Measurements from ENCODE around the gene HIF1A.
"Not testable (repeated sequence)": the region's sequence is repeated elsewhere in the genome, so short reads cannot be mapped to it uniquely, and the experiment has no call there.

HIF1A gene

DNA sequence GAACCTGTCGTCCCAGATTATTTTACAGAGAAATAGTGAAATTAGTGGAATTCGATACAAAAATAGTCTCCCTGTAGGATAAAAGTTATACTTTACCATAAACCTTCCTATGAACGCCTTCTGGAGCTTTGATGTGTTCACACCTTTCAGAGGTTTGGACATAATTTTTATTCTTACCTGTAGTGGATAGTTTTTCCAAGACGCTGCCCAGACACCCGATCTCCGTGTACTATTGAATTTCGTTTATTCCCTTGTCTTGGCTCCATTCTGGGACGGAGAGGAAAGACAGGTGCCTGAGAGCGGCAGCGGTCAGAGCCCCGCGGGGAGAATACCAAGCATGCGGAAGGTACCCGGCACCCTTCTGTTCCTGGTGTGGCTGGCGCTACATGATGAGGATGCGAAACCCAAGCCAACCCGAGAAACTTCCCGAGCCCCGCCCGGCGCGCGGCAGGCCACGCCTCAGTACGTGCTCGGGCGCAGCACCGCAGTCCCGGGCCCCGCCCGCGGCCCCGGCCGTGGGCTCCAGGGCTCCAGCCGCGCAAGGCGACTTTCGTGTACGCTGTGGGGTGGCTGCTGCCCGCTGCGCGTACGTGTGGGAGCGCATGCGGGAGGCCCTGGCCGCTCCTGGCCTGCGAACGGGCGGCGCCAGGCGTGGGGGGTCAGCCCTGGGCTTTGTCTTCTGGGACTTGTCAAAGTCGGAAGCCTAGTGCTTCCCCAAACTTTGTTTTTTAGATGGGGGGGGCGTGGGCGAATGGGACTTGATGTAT lies 55.6 kb downstream of the HIF1A start:
- H3K36me3 Mint-ChIP-seq (ENCODE audit: low read depth): peaks cover 35% of the 10 kb centered on the region
- peak overlapping the region; percentile 90 for H3K27ac Mint-ChIP-seq
- no peaks in the 10 kb centered on the region for H3K27me3 Mint-ChIP-seq
- intact Hi-C loops (cut with micrococcal nuclease): loop anchor here (1.0 kb wide), 2 partner anchors 11 to 56 kb away; partner anchors contain the start of genes HIF1A and SNAPC1
- no peaks in the 10 kb centered on the region for H3K9me3 Mint-ChIP-seq
- peaks cover 33% of the 10 kb centered on the region for H3K4me1 Mint-ChIP-seq (ENCODE audit: low read depth)
- peak overlapping the region; percentile 92 for H3K4me3 Mint-ChIP-seq

GRCh38 chr14:61751475-61751989 lies 56.2 kb downstream of the HIF1A start:
- peak overlapping the region; percentile 90 for H3K27ac Mint-ChIP-seq
- H3K27me3 Mint-ChIP-seq: no peaks in the 10 kb centered on the region
- intact Hi-C loops (cut with micrococcal nuclease): loop anchor here (1.0 kb wide), 1 partner anchor 11 kb away; the partner anchor contains the start of gene SNAPC1
- no peaks in the 10 kb centered on the region for H3K9me3 Mint-ChIP-seq
- peaks cover 33% of the 10 kb centered on the region for H3K4me1 Mint-ChIP-seq (ENCODE audit: low read depth)
- H3K36me3 Mint-ChIP-seq (ENCODE audit: low read depth): peaks cover 28% of the 10 kb centered on the region
- peak overlapping the region; percentile 92 for H3K4me3 Mint-ChIP-seq

GRCh38 chr14:61752626-61753025 lies 57.3 kb downstream of the HIF1A start:
- H3K36me3 Mint-ChIP-seq (ENCODE audit: low read depth): peaks cover 19% of the 10 kb centered on the region
- H3K27me3 Mint-ChIP-seq: no peaks in the 10 kb centered on the region
- H3K4me1 Mint-ChIP-seq (ENCODE audit: low read depth): peaks cover 33% of the 10 kb centered on the region
- intact Hi-C loops (cut with micrococcal nuclease): no loop called here
- H3K27ac Mint-ChIP-seq: peak overlapping the region; percentile 90
- H3K9me3 Mint-ChIP-seq: no peaks in the 10 kb centered on the region
- peak overlapping the region; percentile 92 for H3K4me3 Mint-ChIP-seq

GRCh38 chr14:61753631-61754030 lies 58.3 kb downstream of the HIF1A start:
- H3K27me3 Mint-ChIP-seq: no peaks in the 10 kb centered on the region
- intact Hi-C loops (cut with micrococcal nuclease): no loop called here
- H3K4me3 Mint-ChIP-seq: no peak overlapping the region
- H3K9me3 Mint-ChIP-seq: no peaks in the 10 kb centered on the region
- H3K27ac Mint-ChIP-seq: peak overlapping the region; percentile 90
- peaks cover 12% of the 10 kb centered on the region for H3K36me3 Mint-ChIP-seq (ENCODE audit: low read depth)
- peaks cover 33% of the 10 kb centered on the region for H3K4me1 Mint-ChIP-seq (ENCODE audit: low read depth)

- no peaks in the 10 kb centered on the region for H3K9me3 Mint-ChIP-seq
- H3K27me3 Mint-ChIP-seq: no peaks in the 10 kb centered on the region
- peaks cover 12% of the 10 kb centered on the region for H3K36me3 Mint-ChIP-seq (ENCODE audit: low read depth)
- H3K27ac Mint-ChIP-seq: no peak overlapping the region
- intact Hi-C loops (cut with micrococcal nuclease): no loop called here
- no peak overlapping the region for H3K4me3 Mint-ChIP-seq
- peaks cover 33% of the 10 kb centered on the region for H3K4me1 Mint-ChIP-seq (ENCODE audit: low read depth)
Measured at GRCh38 chr14:61754627-61755381, 59.5 kb downstream of the HIF1A start.

DNA sequence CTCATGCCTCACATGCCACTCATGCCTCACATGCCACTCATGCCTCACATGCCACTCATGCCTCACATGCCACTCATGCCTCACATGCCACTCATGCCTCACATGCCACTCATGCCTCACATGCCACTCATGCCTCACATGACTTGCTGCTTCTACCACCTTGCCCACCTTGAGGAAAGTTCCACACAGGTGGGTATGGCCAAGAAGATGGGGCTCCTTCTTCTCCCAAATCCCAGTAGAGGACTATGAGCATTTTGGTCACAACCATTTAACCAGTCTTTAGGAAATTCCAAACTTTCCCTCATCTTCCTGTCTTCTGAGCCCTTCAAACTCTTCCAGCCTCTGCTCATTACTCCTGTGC lies 60.0 kb downstream of the HIF1A start:
- intact Hi-C loops (cut with micrococcal nuclease); H3K27ac Mint-ChIP-seq; H3K27me3 Mint-ChIP-seq; H3K4me3 Mint-ChIP-seq; H3K9me3 Mint-ChIP-seq: not testable (repeated sequence)
- peaks cover 33% of the 10 kb centered on the region for H3K4me1 Mint-ChIP-seq (ENCODE audit: low read depth)
- peaks cover 12% of the 10 kb centered on the region for H3K36me3 Mint-ChIP-seq (ENCODE audit: low read depth)

GRCh38 chr14:61756135-61756534 lies 60.8 kb downstream of the HIF1A start:
- intact Hi-C loops (cut with micrococcal nuclease): no loop called here

GRCh38 chr14:61759878-61760277 lies 64.6 kb downstream of the HIF1A start:
- no peak overlapping the region for H3K27ac Mint-ChIP-seq
- intact Hi-C loops (cut with micrococcal nuclease): no loop called here
- no peaks in the 10 kb centered on the region for H3K27me3 Mint-ChIP-seq

More at GRCh38 chr14:61756135-61756534, 60.8 kb downstream of the HIF1A start:
- H3K27me3 Mint-ChIP-seq: no peaks in the 10 kb centered on the region
- no peak overlapping the region for H3K27ac Mint-ChIP-seq
- no peaks in the 10 kb centered on the region for H3K9me3 Mint-ChIP-seq
- peaks cover 32% of the 10 kb centered on the region for H3K4me1 Mint-ChIP-seq (ENCODE audit: low read depth)
- peaks cover 5% of the 10 kb centered on the region for H3K36me3 Mint-ChIP-seq (ENCODE audit: low read depth)
- H3K4me3 Mint-ChIP-seq: no peak overlapping the region

DNA sequence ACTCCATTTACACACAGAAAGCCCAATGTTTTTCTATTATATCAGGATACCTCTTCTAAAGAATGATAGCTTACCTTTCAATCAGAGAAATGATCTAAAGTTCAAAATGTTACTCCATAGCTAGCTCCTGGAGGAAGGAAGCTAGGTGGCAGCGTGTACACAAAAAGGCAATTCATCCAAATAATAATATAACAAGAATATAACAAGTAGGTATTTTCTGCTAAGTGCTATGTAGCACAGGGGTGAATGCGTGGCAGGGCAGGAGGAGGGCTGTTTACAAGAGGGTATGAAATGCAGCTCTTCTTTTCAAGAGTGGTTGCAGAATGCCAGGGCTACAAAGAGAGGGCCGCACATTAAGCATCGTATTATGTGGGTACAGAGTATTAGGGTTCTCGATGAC lies 66.2 kb downstream of the HIF1A start:
- H3K4me1 Mint-ChIP-seq (ENCODE audit: low read depth): peaks cover 45% of the 10 kb centered on the region
- H3K27ac Mint-ChIP-seq: peak overlapping the region; percentile 88
- no peaks in the 10 kb centered on the region for H3K9me3 Mint-ChIP-seq
- H3K27me3 Mint-ChIP-seq: no peaks in the 10 kb centered on the region
- peaks cover 9% of the 10 kb centered on the region for H3K36me3 Mint-ChIP-seq (ENCODE audit: low read depth)
- intact Hi-C loops (cut with micrococcal nuclease): no loop called here
- peak overlapping the region; percentile 94 for H3K4me3 Mint-ChIP-seq

More at GRCh38 chr14:61759878-61760277, 64.6 kb downstream of the HIF1A start:
- peaks cover 9% of the 10 kb centered on the region for H3K36me3 Mint-ChIP-seq (ENCODE audit: low read depth)
- H3K9me3 Mint-ChIP-seq: no peaks in the 10 kb centered on the region
- no peak overlapping the region for H3K4me3 Mint-ChIP-seq
- peaks cover 32% of the 10 kb centered on the region for H3K4me1 Mint-ChIP-seq (ENCODE audit: low read depth)

DNA sequence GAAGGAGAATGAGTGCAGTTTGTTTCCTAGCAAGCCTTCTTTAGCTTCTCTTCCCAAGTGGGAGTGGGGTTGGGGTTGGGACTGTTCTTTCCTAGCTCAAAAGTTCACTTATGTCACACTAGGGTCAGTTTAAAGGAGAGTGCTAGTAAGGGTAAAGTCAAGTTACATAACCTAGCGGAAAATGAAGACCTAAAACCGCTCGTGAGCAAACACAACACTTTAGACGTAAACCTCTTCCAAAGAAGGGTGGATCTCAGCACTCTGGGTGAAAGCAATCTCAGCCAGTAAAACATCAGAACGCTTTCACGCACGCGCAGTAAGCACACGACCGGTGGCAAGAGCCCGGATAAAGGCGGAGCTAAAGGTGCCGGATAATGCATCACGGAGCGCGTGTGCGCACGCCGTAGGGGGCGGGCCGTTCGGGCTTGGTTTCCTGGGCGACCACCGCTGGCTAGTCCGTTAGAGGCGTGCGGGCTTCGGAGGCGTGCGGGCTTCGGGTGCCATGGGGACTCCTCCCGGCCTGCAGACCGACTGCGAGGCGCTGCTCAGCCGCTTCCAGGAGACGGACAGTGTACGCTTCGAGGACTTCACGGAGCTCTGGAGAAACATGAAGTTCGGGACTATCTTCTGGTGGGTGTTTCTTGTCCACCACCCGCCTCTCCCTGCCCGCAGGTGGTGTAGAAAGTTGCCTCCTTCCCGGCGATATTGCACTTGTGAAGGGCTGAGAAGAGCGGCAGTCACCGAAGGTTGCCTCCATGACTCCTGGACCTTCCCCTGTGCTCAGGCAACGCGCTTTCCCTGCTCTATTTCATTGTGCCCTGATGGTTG lies 66.9 kb downstream of the HIF1A start, which contains the start of gene SNAPC1:
Gene SNAPC1, plus strand, starts transcription at position 462 of the 828 bp plus-strand sequence. Its CDS starts 41 bp downstream, at position 503.
- Mint-ChIP-seq H3K4me1 (ENCODE audit: low read depth) (peaks cover 45% of the 10 kb centered on the region), H3K9me3 (no peaks in the 10 kb centered on the region), H3K4me3 (peak within 1 kb of the TSS; percentile 94), H3K27ac (peak within 1 kb of the TSS; percentile 88), H3K36me3 (ENCODE audit: low read depth) (peaks cover 11% of the 10 kb centered on the region), H3K27me3 (no peaks in the 10 kb centered on the region)
- intact Hi-C loops (cut with micrococcal nuclease): loop anchor here (1.0 kb wide), 1 partner anchor 11 kb away; no protein-coding TSS in a partner anchor

DNA sequence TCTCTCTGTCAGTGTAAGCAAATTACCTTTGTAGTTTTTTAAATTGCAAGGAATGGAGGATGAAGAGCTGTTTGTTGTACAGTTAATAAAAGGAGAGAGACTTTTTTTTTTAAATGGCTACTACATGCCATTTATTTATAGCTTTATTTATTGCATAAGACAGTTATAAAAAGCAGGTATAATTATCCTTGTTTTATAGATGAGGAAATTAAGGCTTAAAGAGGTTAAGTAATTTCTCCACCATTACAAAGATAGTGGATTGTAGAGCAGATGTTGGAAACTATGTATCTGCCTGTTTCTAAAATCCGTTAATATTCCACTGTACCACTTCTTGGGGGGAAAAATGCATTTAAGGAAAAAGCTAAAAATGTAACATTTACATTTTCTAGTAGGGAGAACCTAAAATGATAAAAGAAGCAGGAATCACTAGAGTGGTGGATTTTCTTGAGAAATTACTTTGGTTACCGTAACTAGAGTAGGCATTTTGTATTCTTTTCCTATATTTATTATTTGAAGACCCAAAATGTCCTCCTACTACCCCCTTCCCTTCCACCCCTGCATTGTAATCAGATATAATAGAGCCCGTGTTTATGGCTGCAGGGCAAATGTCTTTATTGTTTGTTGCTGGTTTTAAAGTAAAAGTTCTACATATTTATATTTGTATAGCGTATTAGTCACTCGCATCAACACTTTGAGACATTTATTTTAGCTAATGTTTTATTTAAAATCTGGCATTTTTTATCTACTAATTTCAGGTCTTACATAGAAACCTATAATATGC lies 69.2 kb downstream of the HIF1A start:
- no peaks in the 10 kb centered on the region for H3K27me3 Mint-ChIP-seq
- H3K27ac Mint-ChIP-seq: no peak overlapping the region
- intact Hi-C loops (cut with micrococcal nuclease): no loop called here
- H3K4me1 Mint-ChIP-seq (ENCODE audit: low read depth): peaks cover 45% of the 10 kb centered on the region
- no peaks in the 10 kb centered on the region for H3K9me3 Mint-ChIP-seq
- peaks cover 33% of the 10 kb centered on the region for H3K36me3 Mint-ChIP-seq (ENCODE audit: low read depth)
- no peak overlapping the region for H3K4me3 Mint-ChIP-seq

GRCh38 chr14:61765225-61765943 lies 70.1 kb downstream of the HIF1A start:
- no peaks in the 10 kb centered on the region for H3K27me3 Mint-ChIP-seq
- intact Hi-C loops (cut with micrococcal nuclease): no loop called here
- H3K4me1 Mint-ChIP-seq (ENCODE audit: low read depth): peaks cover 45% of the 10 kb centered on the region
- no peak overlapping the region for H3K27ac Mint-ChIP-seq
- H3K4me3 Mint-ChIP-seq: no peak overlapping the region
- H3K9me3 Mint-ChIP-seq: no peaks in the 10 kb centered on the region
- H3K36me3 Mint-ChIP-seq (ENCODE audit: low read depth): peaks cover 42% of the 10 kb centered on the region

All from dendritic cell treated with granulocyte-macrophage colony-stimulating factor and Interleukin-4, amounts not matched to agents 40 ng/mL and 50 ng/mL, for 4 days (primary cell).